ENCODE results near the gene CDC42BPA. TPM values are rescaled to one million over a fixed set of nuclear protein-coding genes. Genes with fewer than 3 reads are reported as not detected.

Gene CDC42BPA
- polyA plus RNA-seq, 3 donors, result 0.20 to 0.45 (median 0.39) TPM

- H3K9me3 Mint-ChIP-seq, result no peaks in the 10 kb centered on the region
- DNase-seq, result no peak
- Histone ChIP-seq H4K20me1 (ENCODE audit: insufficient read depth, low read length) (peaks cover 4% of the 10 kb centered on the region), H2AFZ (ENCODE audit: insufficient read depth, low read depth, low read length, poor library complexity, severe bottlenecking) (no peak overlapping the region), H3K27ac (ENCODE audit: low read depth in 1 of 2, low read length in 2 of 2) (no peak overlapping the region), H3K79me2 (ENCODE audit: insufficient read depth, low read length) (no peaks in the 10 kb centered on the region), H3K9me3 (replicated peaks in 1 of 2; ENCODE audit: control insufficient read depth in 1 of 2, insufficient read depth in 1 of 2, low read length in 2 of 2) (no peaks in the 10 kb centered on the region), H3K36me3 (replicated peaks in 1 of 2; ENCODE audit: control insufficient read depth in 1 of 2, insufficient read depth in 2 of 2, low read length in 2 of 2) (peaks cover 73 to 81% of the 10 kb centered on the region in 2 donors), H3K4me1 (ENCODE audit: control insufficient read depth in 1 of 2, insufficient read depth in 2 of 2, low read length in 2 of 2) (no peaks in the 10 kb centered on the region), H3K4me2 (replicated peaks; ENCODE audit: extremely low read depth, low read length, poor library complexity, severe bottlenecking) (no peak overlapping the region), H3K27me3 (ENCODE audit: control insufficient read depth in 2 of 2, insufficient read depth in 2 of 2, low read length in 2 of 2) (no peaks in the 10 kb centered on the region), H3K4me3 (replicated peaks in 1 of 3; ENCODE audit: low read depth in 2 of 3, low read length in 3 of 3) (no peak overlapping the region), H3K9ac (ENCODE audit: insufficient read depth, low read length, poor library complexity, severe bottlenecking) (no peak overlapping the region)
- H3K4me1 Mint-ChIP-seq, result no peaks in the 10 kb centered on the region
- H3K27ac Mint-ChIP-seq, result peak overlapping the region in 1 of 7 donors; percentile 83
- H3K36me3 Mint-ChIP-seq, result peaks cover 43 to 74% of the 10 kb centered on the region in 2 donors
- H3K27me3 Mint-ChIP-seq (ENCODE audit: low read depth in 3 of 3), result no peaks in the 10 kb centered on the region
- no peak for TF ChIP-seq CTCF (IDR thresholded peaks at IDR 0.05)
- H3K4me3 Mint-ChIP-seq, result no peak overlapping the region
- intact Hi-C loops (cut with micrococcal nuclease), result no loop called here
- 96% methylated on average over 22 of the region's 26 CpGs for WGBS (ENCODE audit: insufficient coverage)
Observed at GRCh38 chr1:226980565-226981385, 337.5 kb downstream of the CDC42BPA start.

- DNase-seq, result no peak
- Histone ChIP-seq H3K9ac (ENCODE audit: insufficient read depth, low read length, poor library complexity, severe bottlenecking) (no peak overlapping the region), H3K27ac (ENCODE audit: low read depth in 1 of 2, low read length in 2 of 2) (no peak overlapping the region), H3K79me2 (ENCODE audit: insufficient read depth, low read length) (no peaks in the 10 kb centered on the region), H3K4me3 (replicated peaks in 1 of 3; ENCODE audit: low read depth in 2 of 3, low read length in 3 of 3) (no peak overlapping the region), H4K20me1 (ENCODE audit: insufficient read depth, low read length) (peaks cover 4% of the 10 kb centered on the region), H3K27me3 (ENCODE audit: control insufficient read depth in 2 of 2, insufficient read depth in 2 of 2, low read length in 2 of 2) (no peaks in the 10 kb centered on the region), H2AFZ (ENCODE audit: insufficient read depth, low read depth, low read length, poor library complexity, severe bottlenecking) (no peak overlapping the region), H3K36me3 (replicated peaks in 1 of 2; ENCODE audit: control insufficient read depth in 1 of 2, insufficient read depth in 2 of 2, low read length in 2 of 2) (peaks cover 72 to 77% of the 10 kb centered on the region in 2 donors), H3K4me1 (ENCODE audit: control insufficient read depth in 1 of 2, insufficient read depth in 2 of 2, low read length in 2 of 2) (no peaks in the 10 kb centered on the region), H3K9me3 (replicated peaks in 1 of 2; ENCODE audit: control insufficient read depth in 1 of 2, insufficient read depth in 1 of 2, low read length in 2 of 2) (no peaks in the 10 kb centered on the region), H3K4me2 (replicated peaks; ENCODE audit: extremely low read depth, low read length, poor library complexity, severe bottlenecking) (no peak overlapping the region)
- Mint-ChIP-seq H3K9me3 (no peaks in the 10 kb centered on the region), H3K27me3 (ENCODE audit: low read depth in 3 of 3) (no peaks in the 10 kb centered on the region), H3K4me3 (no peak overlapping the region), H3K4me1 (no peaks in the 10 kb centered on the region), H3K36me3 (peaks cover 42 to 72% of the 10 kb centered on the region in 2 donors), H3K27ac (peak overlapping the region in 1 of 7 donors; percentile 25)
- no peak for TF ChIP-seq CTCF (IDR thresholded peaks at IDR 0.05)
- intact Hi-C loops (cut with micrococcal nuclease), result no loop called here
- 98% methylated on average over 4 of the region's 4 CpGs for WGBS (ENCODE audit: insufficient coverage)
Observed at GRCh38 chr1:226980122-226980560, 338.2 kb downstream of the CDC42BPA start.
